Epithelial cell of esophagus (primary cell): ENCODE measurements around the gene TRIO.

Experiments
- DNase-seq: peaks from one replicate; pipeline ENCODE4 v3.0.0; 2010; ENCODE audit warnings: low read depth
- H3K4me3 ChIP-seq: 2 replicates; pipeline ENCODE4 v1.5.1; 2011; ENCODE audit warnings: mild to moderate bottlenecking, low read length, control low read depth
- TF ChIP-seq, protein P1 (sequence below): IDR thresholded peaks from 2 replicates; pipeline ENCODE4 v1.5.1; 2011; ENCODE audit warnings: low read depth, mild to moderate bottlenecking, low read length, control low read depth, inconsistent platforms; ENCODE audit not compliant: insufficient read depth; ENCODE audit errors: missing control alignments

Gene TRIO

GRCh38 chr5:14330291-14330690 lies 187.1 kb downstream of the TRIO start:
- DNase-seq = no peak
- TF ChIP-seq, protein P1, sequence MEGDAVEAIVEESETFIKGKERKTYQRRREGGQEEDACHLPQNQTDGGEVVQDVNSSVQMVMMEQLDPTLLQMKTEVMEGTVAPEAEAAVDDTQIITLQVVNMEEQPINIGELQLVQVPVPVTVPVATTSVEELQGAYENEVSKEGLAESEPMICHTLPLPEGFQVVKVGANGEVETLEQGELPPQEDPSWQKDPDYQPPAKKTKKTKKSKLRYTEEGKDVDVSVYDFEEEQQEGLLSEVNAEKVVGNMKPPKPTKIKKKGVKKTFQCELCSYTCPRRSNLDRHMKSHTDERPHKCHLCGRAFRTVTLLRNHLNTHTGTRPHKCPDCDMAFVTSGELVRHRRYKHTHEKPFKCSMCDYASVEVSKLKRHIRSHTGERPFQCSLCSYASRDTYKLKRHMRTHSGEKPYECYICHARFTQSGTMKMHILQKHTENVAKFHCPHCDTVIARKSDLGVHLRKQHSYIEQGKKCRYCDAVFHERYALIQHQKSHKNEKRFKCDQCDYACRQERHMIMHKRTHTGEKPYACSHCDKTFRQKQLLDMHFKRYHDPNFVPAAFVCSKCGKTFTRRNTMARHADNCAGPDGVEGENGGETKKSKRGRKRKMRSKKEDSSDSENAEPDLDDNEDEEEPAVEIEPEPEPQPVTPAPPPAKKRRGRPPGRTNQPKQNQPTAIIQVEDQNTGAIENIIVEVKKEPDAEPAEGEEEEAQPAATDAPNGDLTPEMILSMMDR = no peak
- no peak overlapping the region for H3K4me3 ChIP-seq

DNA sequence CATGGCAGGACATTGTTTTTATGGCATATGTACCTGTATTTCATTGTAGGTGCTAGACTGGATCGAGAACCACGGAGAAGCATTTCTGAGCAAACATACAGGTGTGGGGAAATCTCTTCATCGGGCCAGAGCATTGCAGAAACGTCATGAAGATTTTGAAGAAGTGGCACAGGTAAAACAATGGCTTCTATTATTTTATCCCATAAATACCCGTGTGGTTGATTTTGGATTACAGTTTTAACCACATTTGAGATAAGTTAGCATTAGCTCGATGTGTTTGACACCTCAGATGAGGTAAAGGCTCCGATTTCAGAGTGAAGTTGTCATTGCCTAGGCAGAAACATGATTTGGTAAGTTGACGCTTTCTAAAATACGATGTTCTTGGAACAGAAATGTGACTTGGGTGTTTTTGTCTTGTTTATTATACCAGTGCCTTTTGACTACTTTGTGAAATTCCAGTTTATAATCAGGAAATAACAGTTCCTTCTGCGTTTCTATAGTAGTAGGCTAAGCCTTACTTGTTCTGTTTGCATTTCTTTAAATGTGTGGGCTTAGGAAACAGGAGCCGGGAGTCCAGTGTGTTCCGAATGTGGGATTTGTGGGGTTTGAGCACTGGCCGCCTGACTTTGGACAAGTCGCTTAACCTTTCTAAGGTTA lies 187.7 kb downstream of the TRIO start:
- DNase-seq = no peak
- H3K4me3 ChIP-seq = no peak overlapping the region
- TF ChIP-seq, protein P1 = no peak

DNA sequence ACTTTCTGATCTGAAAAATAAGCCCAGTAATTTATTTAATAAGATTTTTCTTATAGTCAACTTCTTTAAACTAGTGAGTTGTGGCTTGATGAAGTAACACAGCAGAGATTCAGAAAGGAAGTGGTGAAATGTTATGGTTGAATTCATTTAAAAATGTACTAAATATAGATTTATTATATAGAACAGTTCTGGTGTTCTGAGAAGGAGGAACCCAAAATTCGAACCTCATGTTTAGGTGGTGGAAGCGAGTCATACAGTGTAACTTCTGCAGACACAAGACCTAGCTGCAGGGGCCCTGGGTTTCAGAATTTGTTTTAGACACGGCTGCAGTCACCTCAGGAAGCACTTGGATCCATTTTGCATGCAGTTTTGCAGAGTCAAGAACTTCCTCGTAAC lies 188.2 kb downstream of the TRIO start:
- no peak for DNase-seq
- no peak overlapping the region for H3K4me3 ChIP-seq
- TF ChIP-seq, protein P1 = no peak

DNA sequence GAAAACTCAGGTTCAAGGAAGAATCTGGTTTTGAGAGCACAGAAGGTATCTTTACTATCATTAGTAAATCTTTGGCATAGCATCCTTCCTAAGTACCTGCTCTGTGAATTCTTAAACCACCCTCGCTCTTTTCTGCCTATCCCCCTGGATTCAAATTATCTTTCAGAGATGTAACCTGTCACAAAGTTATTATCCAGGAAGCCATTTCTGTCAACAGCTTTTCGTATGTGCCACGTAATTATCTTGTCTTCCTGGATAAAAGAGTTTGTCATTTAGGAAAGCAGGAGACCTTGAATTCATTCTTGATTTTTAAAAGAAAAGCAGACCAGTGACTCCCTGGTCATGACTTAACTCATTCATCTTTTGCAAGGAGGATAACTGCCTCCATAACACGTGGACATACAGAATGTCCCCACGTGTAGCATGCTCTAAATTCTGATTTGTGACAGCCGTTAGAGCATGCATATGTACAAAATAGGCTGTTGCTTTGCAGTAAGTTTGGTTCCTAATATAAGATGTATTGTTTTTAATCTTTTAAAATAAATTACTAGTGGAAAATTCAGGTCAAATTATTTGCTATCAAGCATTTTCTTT lies 189.0 kb downstream of the TRIO start:
- DNase-seq = no peak
- H3K4me3 ChIP-seq = no peak overlapping the region
- TF ChIP-seq, protein P1 = no peak

GRCh38 chr5:14332746-14333145 lies 189.6 kb downstream of the TRIO start:
- no peak for DNase-seq
- TF ChIP-seq, protein P1 = no peak
- H3K4me3 ChIP-seq = no peak overlapping the region

GRCh38 chr5:14337593-14337992 lies 194.5 kb downstream of the TRIO start:
- no peak overlapping the region for H3K4me3 ChIP-seq
- TF ChIP-seq, protein P1 = no peak
- no peak for DNase-seq

DNA sequence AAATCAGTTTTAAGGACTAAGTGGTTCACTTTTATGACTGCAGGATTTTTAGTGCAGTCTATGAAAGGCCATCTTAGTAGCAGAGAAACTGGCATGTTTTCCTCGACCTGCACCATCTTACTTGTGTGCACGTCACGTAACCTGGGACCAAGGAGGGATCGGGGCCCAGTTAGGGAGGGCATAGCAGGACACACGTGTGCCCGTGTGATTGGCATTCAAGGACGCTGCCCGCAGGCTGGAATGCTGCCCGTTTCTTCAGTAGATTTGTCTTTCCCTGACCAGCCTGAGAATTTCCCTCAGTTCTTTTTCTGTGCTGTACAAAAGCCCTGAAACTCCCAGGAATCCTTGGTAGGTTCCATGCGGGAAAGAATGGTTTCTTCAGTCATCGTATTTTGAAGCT lies 196.3 kb downstream of the TRIO start:
- no peak for DNase-seq
- no peak overlapping the region for H3K4me3 ChIP-seq
- TF ChIP-seq, protein P1 = no peak
